PC-9 (cell line): ENCODE measurements around the gene RRP12.

Source experiments
- CTCF ChIP-seq: fragments of 200-600 bp; sonication (generic); conservative IDR thresholded peaks from 2 replicates; pipeline ENCODE4 v1.6.1; 2017; ENCODE audit warnings: mixed run types, antibody characterized with exemption, mild to moderate bottlenecking, moderate library complexity
- EZH2 ChIP-seq: fragments of 200-600 bp; sonication (generic); IDR thresholded peaks from 2 replicates; pipeline ENCODE4 v1.8.0; 2017; ENCODE audit warnings: antibody characterized with exemption, low read depth

- TF ChIP-seq CTCF: no peak
- TF ChIP-seq EZH2: no peak
Measured at GRCh38 chr10:97411406-97411805, 10.3 kb upstream of the RRP12 start.
